HL-60/S4 (cell line): ENCODE data around the gene NAT10.
"Not testable (repeated sequence)": the region's sequence is repeated elsewhere in the genome, so short reads cannot be mapped to it uniquely, and the experiment has no call there.

ENCODE experiments used
- in situ Hi-C: fragments of 300-500 bp; cut with MboI; formaldehyde crosslinking; loops from 2 replicates; pipeline ENCODE4 v1.14.3; 2022; ENCODE audit warnings: low sequenced_read_pairs

Gene NAT10

GRCh38 chr11:34165786-34166555 lies 60.5 kb downstream of the NAT10 start:
- in situ Hi-C loops: loop anchor here (25.0 kb wide), 1 partner anchor 329 kb away; no protein-coding TSS in a partner anchor

- in situ Hi-C loops: loop anchor here (25.0 kb wide), 1 partner anchor 330 kb away; no protein-coding TSS in a partner anchor
Observed at GRCh38 chr11:34166806-34167740, 61.6 kb downstream of the NAT10 start.

- in situ Hi-C loops: loop anchor here (25.0 kb wide), 1 partner anchor 331 kb away; no protein-coding TSS in a partner anchor
Observed at GRCh38 chr11:34167961-34168360, 62.5 kb downstream of the NAT10 start.

- in situ Hi-C loops: loop anchor here (25.0 kb wide), 1 partner anchor 332 kb away; no protein-coding TSS in a partner anchor
Observed at GRCh38 chr11:34168642-34169420, 63.4 kb downstream of the NAT10 start.

GRCh38 chr11:34169686-34170085 lies 64.3 kb downstream of the NAT10 start:
- in situ Hi-C loops: loop anchor here (25.0 kb wide), 1 partner anchor 332 kb away; no protein-coding TSS in a partner anchor

GRCh38 chr11:34173050-34173449 lies 67.6 kb downstream of the NAT10 start:
- in situ Hi-C loops: loop anchor here (25.0 kb wide), 1 partner anchor 336 kb away; no protein-coding TSS in a partner anchor

GRCh38 chr11:34174412-34175041 lies 69.1 kb downstream of the NAT10 start:
- in situ Hi-C loops: loop anchor here (5.0 to 25.0 kb wide), 2 partner anchors 183 to 337 kb away; partner anchors contain the start of gene ABTB2

GRCh38 chr11:34175284-34176019 lies 70.0 kb downstream of the NAT10 start:
- in situ Hi-C loops: loop anchor here (5.0 kb wide), 1 partner anchor 182 kb away; the partner anchor contains the start of gene ABTB2

- in situ Hi-C loops: loop anchor here (5.0 kb wide), 1 partner anchor 181 kb away; the partner anchor contains the start of gene ABTB2
Observed at GRCh38 chr11:34176751-34177209, 71.4 kb downstream of the NAT10 start.

GRCh38 chr11:34178209-34178821 lies 72.9 kb downstream of the NAT10 start:
- in situ Hi-C loops: loop anchor here (5.0 kb wide), 1 partner anchor 179 kb away; the partner anchor contains the start of gene ABTB2

GRCh38 chr11:34179026-34179675 lies 73.7 kb downstream of the NAT10 start:
- in situ Hi-C loops: loop anchor here (5.0 kb wide), 1 partner anchor 178 kb away; the partner anchor contains the start of gene ABTB2

GRCh38 chr11:34180040-34180813 lies 74.8 kb downstream of the NAT10 start:
- in situ Hi-C loops: no loop called here

- in situ Hi-C loops: not testable (repeated sequence)
Observed at GRCh38 chr11:34180814-34181165, 75.4 kb downstream of the NAT10 start.

GRCh38 chr11:34181251-34181650 lies 75.8 kb downstream of the NAT10 start:
- in situ Hi-C loops: no loop called here

- in situ Hi-C loops: no loop called here
Observed at GRCh38 chr11:34181856-34182405, 76.5 kb downstream of the NAT10 start.

GRCh38 chr11:34182425-34182824 lies 77.0 kb downstream of the NAT10 start:
- in situ Hi-C loops: no loop called here
